H1 (cell line): ENCODE measurements around the gene EEF1AKMT3. TPM values are rescaled to one million over a fixed set of nuclear protein-coding genes. Genes with fewer than 3 reads are reported as not detected.
A peak's percentile ranks its signal among the peaks of the same experiment; 100 is the strongest.

Experiments
- EGR1 ChIP-seq: IDR thresholded peaks from 2 replicates; pipeline ENCODE4 v1.6.1; 2011; ENCODE audit warnings: low read depth, low read length, borderline replicate concordance
- GTF2F1 ChIP-seq: IDR thresholded peaks from 2 replicates; pipeline ENCODE4 v1.6.1; 2012; ENCODE audit warnings: low read depth, low read length, improper control_type of control experiment, borderline replicate concordance
- PHF8 ChIP-seq: fragments of 200-600 bp; sonication (generic); conservative IDR thresholded peaks from 2 replicates; pipeline ENCODE4 v1.7.1; 2012; ENCODE audit warnings: low read depth, mild to moderate bottlenecking, inconsistent platforms, low read length, moderate library complexity
- RNF2 ChIP-seq: fragments of 200-900, 300-1000 bp; sonication (generic); IDR thresholded peaks from 2 replicates; pipeline ENCODE4 v1.7.1; 2016; ENCODE audit warnings: borderline replicate concordance, low read depth, mild to moderate bottlenecking, antibody characterized with exemption, low read length; ENCODE audit not compliant: poor library complexity, severe bottlenecking; ENCODE audit errors: missing control alignments
- SP4 ChIP-seq: IDR thresholded peaks from 2 replicates; pipeline ENCODE4 v1.6.1; 2012; ENCODE audit warnings: low read length, inconsistent platforms
- TAF7 ChIP-seq: optimal IDR thresholded peaks from 2 replicates; pipeline ENCODE3; 2011; ENCODE audit warnings: low read depth, mild to moderate bottlenecking, inconsistent platforms, low read length, moderate library complexity, borderline replicate concordance
- ZNF274 ChIP-seq: IDR thresholded peaks from 2 replicates; pipeline ENCODE4 v1.7.0; 2012; ENCODE audit warnings: low read length, borderline replicate concordance; ENCODE audit errors: extremely low read depth
- polyA plus RNA-seq, 7 experiments: library from polyadenylated mRNA; depleted of rRNA in 3 of 7; stranded (reverse) in 5 of 7; unstranded in 2 of 7; fragments of >200 nt in 5 of 7; fragments of 200-250 nt in 2 of 7; gene quantifications; 1 replicate in 5 of 7; 2 replicates in 1 of 7; 4 replicates in 1 of 7; pipeline versions ENCODE4 v1.2.1 to v1.2.3, GENCODE V29; 2011 to 2013; ENCODE audit warnings: missing spikeins in 2 of 7, mixed read lengths in 2 of 7
- total RNA-seq: library from RNA; stranded (reverse); fragmentation: NEBNext Ultra II Directional; extraction: Animal tissue kit (Norgen Biotek cat#: 25700); gene quantifications from 2 replicates; pipeline ENCODE4 v1.2.1, GENCODE V29; 2021
- TF ChIP-seq, protein P1 (sequence below): IDR thresholded peaks from 2 replicates; pipeline ENCODE4 v1.6.1; 2012; ENCODE audit warnings: inconsistent platforms
- TF ChIP-seq, protein P2 (sequence below): fragments of 300-600 bp; sonication (generic); IDR thresholded peaks from 2 replicates; pipeline ENCODE4 v1.7.1; 2012; ENCODE audit warnings: low read length, moderate library complexity, mild to moderate bottlenecking, inconsistent platforms; ENCODE audit not compliant: insufficient replicate concordance

The EEF1AKMT3 gene
- total and polyA plus RNA-seq, 2 of the 8 experiments (the other 6 are each of a cell fraction or from before 2014, with no cell fraction given): 3.1 to 4.4 TPM

GRCh38 chr12:57782608-57783465 lies 10.4 kb downstream of the EEF1AKMT3 start, which contains the start of gene TSFM (continued):
- TF ChIP-seq RNF2 (no peak), TAF7 (peak; percentile 72), EGR1 (peak; percentile 69; the same call in 1 of the 2 replicates), ZNF274 (no peak), PHF8 (peak; percentile 98), SP4 (no peak), GTF2F1 (peak; percentile 74; the same call in 1 of the 2 replicates)
- TF ChIP-seq, protein P1, sequence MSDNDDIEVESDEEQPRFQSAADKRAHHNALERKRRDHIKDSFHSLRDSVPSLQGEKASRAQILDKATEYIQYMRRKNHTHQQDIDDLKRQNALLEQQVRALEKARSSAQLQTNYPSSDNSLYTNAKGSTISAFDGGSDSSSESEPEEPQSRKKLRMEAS: peak; percentile 67
- TF ChIP-seq, protein P2, sequence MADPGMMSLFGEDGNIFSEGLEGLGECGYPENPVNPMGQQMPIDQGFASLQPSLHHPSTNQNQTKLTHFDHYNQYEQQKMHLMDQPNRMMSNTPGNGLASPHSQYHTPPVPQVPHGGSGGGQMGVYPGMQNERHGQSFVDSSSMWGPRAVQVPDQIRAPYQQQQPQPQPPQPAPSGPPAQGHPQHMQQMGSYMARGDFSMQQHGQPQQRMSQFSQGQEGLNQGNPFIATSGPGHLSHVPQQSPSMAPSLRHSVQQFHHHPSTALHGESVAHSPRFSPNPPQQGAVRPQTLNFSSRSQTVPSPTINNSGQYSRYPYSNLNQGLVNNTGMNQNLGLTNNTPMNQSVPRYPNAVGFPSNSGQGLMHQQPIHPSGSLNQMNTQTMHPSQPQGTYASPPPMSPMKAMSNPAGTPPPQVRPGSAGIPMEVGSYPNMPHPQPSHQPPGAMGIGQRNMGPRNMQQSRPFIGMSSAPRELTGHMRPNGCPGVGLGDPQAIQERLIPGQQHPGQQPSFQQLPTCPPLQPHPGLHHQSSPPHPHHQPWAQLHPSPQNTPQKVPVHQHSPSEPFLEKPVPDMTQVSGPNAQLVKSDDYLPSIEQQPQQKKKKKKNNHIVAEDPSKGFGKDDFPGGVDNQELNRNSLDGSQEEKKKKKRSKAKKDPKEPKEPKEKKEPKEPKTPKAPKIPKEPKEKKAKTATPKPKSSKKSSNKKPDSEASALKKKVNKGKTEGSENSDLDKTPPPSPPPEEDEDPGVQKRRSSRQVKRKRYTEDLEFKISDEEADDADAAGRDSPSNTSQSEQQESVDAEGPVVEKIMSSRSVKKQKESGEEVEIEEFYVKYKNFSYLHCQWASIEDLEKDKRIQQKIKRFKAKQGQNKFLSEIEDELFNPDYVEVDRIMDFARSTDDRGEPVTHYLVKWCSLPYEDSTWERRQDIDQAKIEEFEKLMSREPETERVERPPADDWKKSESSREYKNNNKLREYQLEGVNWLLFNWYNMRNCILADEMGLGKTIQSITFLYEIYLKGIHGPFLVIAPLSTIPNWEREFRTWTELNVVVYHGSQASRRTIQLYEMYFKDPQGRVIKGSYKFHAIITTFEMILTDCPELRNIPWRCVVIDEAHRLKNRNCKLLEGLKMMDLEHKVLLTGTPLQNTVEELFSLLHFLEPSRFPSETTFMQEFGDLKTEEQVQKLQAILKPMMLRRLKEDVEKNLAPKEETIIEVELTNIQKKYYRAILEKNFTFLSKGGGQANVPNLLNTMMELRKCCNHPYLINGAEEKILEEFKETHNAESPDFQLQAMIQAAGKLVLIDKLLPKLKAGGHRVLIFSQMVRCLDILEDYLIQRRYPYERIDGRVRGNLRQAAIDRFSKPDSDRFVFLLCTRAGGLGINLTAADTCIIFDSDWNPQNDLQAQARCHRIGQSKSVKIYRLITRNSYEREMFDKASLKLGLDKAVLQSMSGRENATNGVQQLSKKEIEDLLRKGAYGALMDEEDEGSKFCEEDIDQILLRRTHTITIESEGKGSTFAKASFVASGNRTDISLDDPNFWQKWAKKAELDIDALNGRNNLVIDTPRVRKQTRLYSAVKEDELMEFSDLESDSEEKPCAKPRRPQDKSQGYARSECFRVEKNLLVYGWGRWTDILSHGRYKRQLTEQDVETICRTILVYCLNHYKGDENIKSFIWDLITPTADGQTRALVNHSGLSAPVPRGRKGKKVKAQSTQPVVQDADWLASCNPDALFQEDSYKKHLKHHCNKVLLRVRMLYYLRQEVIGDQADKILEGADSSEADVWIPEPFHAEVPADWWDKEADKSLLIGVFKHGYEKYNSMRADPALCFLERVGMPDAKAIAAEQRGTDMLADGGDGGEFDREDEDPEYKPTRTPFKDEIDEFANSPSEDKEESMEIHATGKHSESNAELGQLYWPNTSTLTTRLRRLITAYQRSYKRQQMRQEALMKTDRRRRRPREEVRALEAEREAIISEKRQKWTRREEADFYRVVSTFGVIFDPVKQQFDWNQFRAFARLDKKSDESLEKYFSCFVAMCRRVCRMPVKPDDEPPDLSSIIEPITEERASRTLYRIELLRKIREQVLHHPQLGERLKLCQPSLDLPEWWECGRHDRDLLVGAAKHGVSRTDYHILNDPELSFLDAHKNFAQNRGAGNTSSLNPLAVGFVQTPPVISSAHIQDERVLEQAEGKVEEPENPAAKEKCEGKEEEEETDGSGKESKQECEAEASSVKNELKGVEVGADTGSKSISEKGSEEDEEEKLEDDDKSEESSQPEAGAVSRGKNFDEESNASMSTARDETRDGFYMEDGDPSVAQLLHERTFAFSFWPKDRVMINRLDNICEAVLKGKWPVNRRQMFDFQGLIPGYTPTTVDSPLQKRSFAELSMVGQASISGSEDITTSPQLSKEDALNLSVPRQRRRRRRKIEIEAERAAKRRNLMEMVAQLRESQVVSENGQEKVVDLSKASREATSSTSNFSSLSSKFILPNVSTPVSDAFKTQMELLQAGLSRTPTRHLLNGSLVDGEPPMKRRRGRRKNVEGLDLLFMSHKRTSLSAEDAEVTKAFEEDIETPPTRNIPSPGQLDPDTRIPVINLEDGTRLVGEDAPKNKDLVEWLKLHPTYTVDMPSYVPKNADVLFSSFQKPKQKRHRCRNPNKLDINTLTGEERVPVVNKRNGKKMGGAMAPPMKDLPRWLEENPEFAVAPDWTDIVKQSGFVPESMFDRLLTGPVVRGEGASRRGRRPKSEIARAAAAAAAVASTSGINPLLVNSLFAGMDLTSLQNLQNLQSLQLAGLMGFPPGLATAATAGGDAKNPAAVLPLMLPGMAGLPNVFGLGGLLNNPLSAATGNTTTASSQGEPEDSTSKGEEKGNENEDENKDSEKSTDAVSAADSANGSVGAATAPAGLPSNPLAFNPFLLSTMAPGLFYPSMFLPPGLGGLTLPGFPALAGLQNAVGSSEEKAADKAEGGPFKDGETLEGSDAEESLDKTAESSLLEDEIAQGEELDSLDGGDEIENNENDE: no peak
